Ascending aorta (tissue), 2 donors: Measurements from ENCODE around the gene GPX2. TPM values are rescaled to one million over a fixed set of nuclear protein-coding genes. Genes with fewer than 3 reads are reported as not detected.
A peak's percentile ranks its signal among the peaks of the same experiment; 100 is the strongest.

ENCODE experiments used
- DNase-seq, 2 donors: peaks; one replicate each; pipeline ENCODE4 v3.0.0-alpha.2; 2019; ENCODE audit warnings: low spot score in 2 of 2
- H3K27ac ChIP-seq, 2 donors: fragments of 200-600 bp; sonication (generic); one replicate each; pipeline ENCODE4 v1.5.1; 2016 to 2017; ENCODE audit warnings: mild to moderate bottlenecking in 1 of 2
- H3K27me3 ChIP-seq: fragments of 200-600 bp; sonication (generic); one replicate; pipeline ENCODE4 v1.5.1; 2017
- H3K36me3 ChIP-seq, 2 donors: fragments of 200-600 bp; sonication (generic); one replicate each; pipeline ENCODE4 v1.5.1; 2016
- H3K4me1 ChIP-seq, 2 donors: fragments of 200-600 bp; sonication (generic); one replicate each; pipeline ENCODE4 v1.5.1; 2016 to 2017; ENCODE audit warnings: mild to moderate bottlenecking in 1 of 2
- H3K4me3 ChIP-seq, 2 donors: fragments of 200-600 bp; sonication (generic); one replicate each; pipeline ENCODE4 v1.5.1; 2016 to 2017; ENCODE audit warnings: mild to moderate bottlenecking in 1 of 2
- H3K9me3 ChIP-seq, 2 donors: fragments of 200-600 bp; sonication (generic); one replicate each; pipeline ENCODE4 v1.5.1; 2016
- intact Hi-C: fragments of 100-400 bp; cut with DNase I; formaldehyde crosslinking; loops from one replicate; pipeline ENCODE4 v1.15.1; 2023
- total RNA-seq: library from RNA; depleted of rRNA; stranded (reverse); fragments of >200 nt; gene quantifications from one replicate; pipeline ENCODE4 v1.1.0, GENCODE V29; 2016
- TF ChIP-seq, protein P1 (sequence below), 3 experiments: fragments of 200-600 bp in 2 of 3; fragments of 450-650 bp in 1 of 3; sonication (generic) in 2 of 3; IDR thresholded peaks; one replicate each; pipeline ENCODE4 v1.5.1; 2016 to 2019; ENCODE audit warnings: antibody characterized with exemption in 3 of 3, mild to moderate bottlenecking in 1 of 3, moderate library complexity in 1 of 3

The GPX2 gene
- total RNA-seq, 1 donor from 2014 or later: not detected

GRCh38 chr14:64983439-64984310 is 41.1 kb upstream of the GPX2 start:
- intact Hi-C loops: loop anchor here (1.0 kb wide), 1 partner anchor 160 kb away; no protein-coding TSS in a partner anchor
- peaks cover 0 to 3% of the 10 kb centered on the region in 2 donors for H3K4me1 ChIP-seq
- H3K4me3 ChIP-seq: peak overlapping the region; percentile 21 to 41
- H3K36me3 ChIP-seq: no peaks in the 10 kb centered on the region
- H3K27me3 ChIP-seq: no peaks in the 10 kb centered on the region
- H3K27ac ChIP-seq: no peak overlapping the region
- TF ChIP-seq, protein P1, sequence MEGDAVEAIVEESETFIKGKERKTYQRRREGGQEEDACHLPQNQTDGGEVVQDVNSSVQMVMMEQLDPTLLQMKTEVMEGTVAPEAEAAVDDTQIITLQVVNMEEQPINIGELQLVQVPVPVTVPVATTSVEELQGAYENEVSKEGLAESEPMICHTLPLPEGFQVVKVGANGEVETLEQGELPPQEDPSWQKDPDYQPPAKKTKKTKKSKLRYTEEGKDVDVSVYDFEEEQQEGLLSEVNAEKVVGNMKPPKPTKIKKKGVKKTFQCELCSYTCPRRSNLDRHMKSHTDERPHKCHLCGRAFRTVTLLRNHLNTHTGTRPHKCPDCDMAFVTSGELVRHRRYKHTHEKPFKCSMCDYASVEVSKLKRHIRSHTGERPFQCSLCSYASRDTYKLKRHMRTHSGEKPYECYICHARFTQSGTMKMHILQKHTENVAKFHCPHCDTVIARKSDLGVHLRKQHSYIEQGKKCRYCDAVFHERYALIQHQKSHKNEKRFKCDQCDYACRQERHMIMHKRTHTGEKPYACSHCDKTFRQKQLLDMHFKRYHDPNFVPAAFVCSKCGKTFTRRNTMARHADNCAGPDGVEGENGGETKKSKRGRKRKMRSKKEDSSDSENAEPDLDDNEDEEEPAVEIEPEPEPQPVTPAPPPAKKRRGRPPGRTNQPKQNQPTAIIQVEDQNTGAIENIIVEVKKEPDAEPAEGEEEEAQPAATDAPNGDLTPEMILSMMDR (IDR thresholded peaks at IDR 0.05): peak; percentile 46 to 73 (median 58)
- no peak for DNase-seq
- no peaks in the 10 kb centered on the region for H3K9me3 ChIP-seq

GRCh38 chr14:64979336-64980074 is 37.0 kb upstream of the GPX2 start:
- TF ChIP-seq, protein P1 (IDR thresholded peaks at IDR 0.05): no peak
- Histone ChIP-seq H3K4me1 (peaks cover 0 to 3% of the 10 kb centered on the region in 2 donors), H3K9me3 (no peaks in the 10 kb centered on the region), H3K36me3 (no peaks in the 10 kb centered on the region), H3K27me3 (no peaks in the 10 kb centered on the region), H3K4me3 (no peak overlapping the region), H3K27ac (no peak overlapping the region)
- no peak for DNase-seq
- intact Hi-C loops: no loop called here

DNA sequence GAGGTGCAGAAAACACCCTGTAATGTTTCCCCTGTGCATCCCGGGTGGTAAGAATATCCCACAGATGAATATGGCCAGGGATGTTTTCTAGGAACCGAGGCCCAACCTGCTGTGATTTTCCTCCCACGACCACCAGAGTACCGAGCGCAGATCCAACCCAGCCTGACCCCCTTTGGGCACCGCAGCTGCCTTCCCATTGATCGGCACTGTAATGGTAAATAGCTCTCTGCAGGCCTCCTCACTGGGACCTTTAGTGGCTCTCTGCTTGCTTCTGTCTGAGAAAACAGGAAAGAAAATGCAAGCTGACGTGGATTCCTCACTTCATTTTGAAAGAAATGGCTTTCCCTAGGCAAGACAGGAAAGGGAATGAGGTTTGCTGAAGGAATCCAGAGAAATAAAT is 32.0 kb upstream of the GPX2 start:
- intact Hi-C loops: loop anchor here (5.0 kb wide), 1 partner anchor 57 kb away; no protein-coding TSS in a partner anchor
- Histone ChIP-seq H3K9me3 (no peaks in the 10 kb centered on the region), H3K36me3 (no peaks in the 10 kb centered on the region), H3K27ac (no peak overlapping the region), H3K4me1 (peaks cover 9 to 12% of the 10 kb centered on the region in 2 donors), H3K27me3 (no peaks in the 10 kb centered on the region), H3K4me3 (no peak overlapping the region)
- no peak for DNase-seq
- TF ChIP-seq, protein P1 (IDR thresholded peaks at IDR 0.05): no peak

- Histone ChIP-seq H3K4me3 (no peak overlapping the region), H3K27me3 (no peaks in the 10 kb centered on the region), H3K27ac (no peak overlapping the region), H3K9me3 (no peaks in the 10 kb centered on the region), H3K4me1 (peaks cover 9 to 12% of the 10 kb centered on the region in 2 donors), H3K36me3 (no peaks in the 10 kb centered on the region)
- TF ChIP-seq, protein P1 (IDR thresholded peaks at IDR 0.05): no peak
- intact Hi-C loops: loop anchor here (5.0 kb wide), 1 partner anchor 57 kb away; no protein-coding TSS in a partner anchor
- DNase-seq: no peak
Observed at GRCh38 chr14:64973826-64974225, 31.3 kb upstream of the GPX2 start.

GRCh38 chr14:64973026-64973442 is 30.5 kb upstream of the GPX2 start:
- TF ChIP-seq, protein P1 (IDR thresholded peaks at IDR 0.05): no peak
- peak overlapping the region in 1 of 2 donors; percentile 32 for H3K27ac ChIP-seq
- DNase-seq: no peak
- H3K27me3 ChIP-seq: no peaks in the 10 kb centered on the region
- intact Hi-C loops: loop anchor here (5.0 kb wide), 1 partner anchor 56 kb away; no protein-coding TSS in a partner anchor
- H3K9me3 ChIP-seq: no peaks in the 10 kb centered on the region
- H3K4me1 ChIP-seq: peaks cover 9 to 12% of the 10 kb centered on the region in 2 donors
- H3K4me3 ChIP-seq: peak overlapping the region in 1 of 2 donors; percentile 77
- H3K36me3 ChIP-seq: no peaks in the 10 kb centered on the region
